GM18498 (cell line): ENCODE data around the gene XDH.

Experiments
- ATAC-seq: cut with Tn5 transposase; IDR thresholded peaks from one replicate; pipeline ENCODE4 v1.9.1; 2021; ENCODE audit warnings: mild to moderate bottlenecking, moderate library complexity; ENCODE audit not compliant: unreplicated experiment

XDH gene

GRCh38 chr2:31333046-31333445 is 81.5 kb downstream of the XDH start:
- ATAC-seq: no peak

GRCh38 chr2:31332521-31332920 is 82.0 kb downstream of the XDH start:
- ATAC-seq: no peak

- ATAC-seq: no peak
Measured at GRCh38 chr2:31331156-31331555, 83.4 kb downstream of the XDH start.

- no peak for ATAC-seq
Measured at GRCh38 chr2:31329081-31329625, 85.4 kb downstream of the XDH start.

GRCh38 chr2:31328026-31328425 is 86.5 kb downstream of the XDH start:
- ATAC-seq: no peak

GRCh38 chr2:31327505-31327904 is 87.0 kb downstream of the XDH start:
- ATAC-seq: no peak

GRCh38 chr2:31324016-31324633 is 90.4 kb downstream of the XDH start:
- ATAC-seq: peak; percentile 73

- ATAC-seq: no peak
Measured at GRCh38 chr2:31322371-31322770, 92.2 kb downstream of the XDH start.

- ATAC-seq: peak; percentile 60
Measured at GRCh38 chr2:31319406-31320175, 95.0 kb downstream of the XDH start.

- peak; percentile 64 for ATAC-seq
Measured at GRCh38 chr2:31318361-31319336, 95.9 kb downstream of the XDH start.

- ATAC-seq: no peak
Measured at GRCh38 chr2:31317396-31317795, 97.1 kb downstream of the XDH start.

- no peak for ATAC-seq
Measured at GRCh38 chr2:31314761-31315160, 99.8 kb downstream of the XDH start.

GRCh38 chr2:31312898-31313297 is 101.6 kb downstream of the XDH start:
- no peak for ATAC-seq

GRCh38 chr2:31304816-31305215 is 109.7 kb downstream of the XDH start:
- no peak for ATAC-seq

- no peak for ATAC-seq
Measured at GRCh38 chr2:31302940-31303563, 111.5 kb downstream of the XDH start.

GRCh38 chr2:31300309-31300708 is 114.2 kb downstream of the XDH start:
- no peak for ATAC-seq

GRCh38 chr2:31299547-31299946 is 115.0 kb downstream of the XDH start:
- ATAC-seq: no peak

GRCh38 chr2:31297751-31298150 is 116.8 kb downstream of the XDH start:
- ATAC-seq: no peak

GRCh38 chr2:31296641-31297287 is 117.8 kb downstream of the XDH start:
- no peak for ATAC-seq

- no peak for ATAC-seq
Measured at GRCh38 chr2:31294196-31294595, 120.3 kb downstream of the XDH start.
